CD4-positive, alpha-beta T cell treated with Interleukin-21 for 1 hour (primary cell): ENCODE measurements around the gene UBLCP1.
A peak's percentile ranks its signal among the peaks of the same experiment; 100 is the strongest.
"Not testable (repeated sequence)": the region's sequence is repeated elsewhere in the genome, so short reads cannot be mapped to it uniquely, and the experiment has no call there.

Source experiments
- DNase-seq: peaks from one replicate; pipeline ENCODE4 v3.0.0-alpha.2; 2020

UBLCP1 gene

GRCh38 chr5:159257007-159257406 lies 6.1 kb upstream of the UBLCP1 start:
- no peak for DNase-seq

GRCh38 chr5:159257629-159258283 lies 5.3 kb upstream of the UBLCP1 start:
- DNase-seq = no peak

- no peak for DNase-seq
Observed at GRCh38 chr5:159258361-159258760, 4.7 kb upstream of the UBLCP1 start.

- DNase-seq = not testable (repeated sequence)
Observed at GRCh38 chr5:159260212-159260611, 2.9 kb upstream of the UBLCP1 start.

GRCh38 chr5:159262472-159262858 lies 625 bp upstream of the UBLCP1 start:
- DNase-seq = peak; percentile 26

- DNase-seq = no peak
Observed at GRCh38 chr5:159263569-159263905, 447 bp downstream of the UBLCP1 start.

- not testable (repeated sequence) for DNase-seq
Observed at GRCh38 chr5:159266764-159267163, 3.7 kb downstream of the UBLCP1 start.

GRCh38 chr5:159269723-159270122 lies 6.6 kb downstream of the UBLCP1 start:
- no peak for DNase-seq

GRCh38 chr5:159273923-159274322 lies 10.8 kb downstream of the UBLCP1 start:
- DNase-seq = no peak

- no peak for DNase-seq
Observed at GRCh38 chr5:159274676-159275075, 11.6 kb downstream of the UBLCP1 start.

GRCh38 chr5:159286420-159287035 lies 23.4 kb downstream of the UBLCP1 start:
- DNase-seq = peak; percentile 46

GRCh38 chr5:159290741-159291140 lies 27.7 kb downstream of the UBLCP1 start:
- no peak for DNase-seq

- DNase-seq = no peak
Observed at GRCh38 chr5:159294921-159295320, 31.8 kb downstream of the UBLCP1 start.

- DNase-seq = not testable (repeated sequence)
Observed at GRCh38 chr5:159297300-159297699, 34.2 kb downstream of the UBLCP1 start.

- no peak for DNase-seq
Observed at GRCh38 chr5:159301466-159301865, 38.4 kb downstream of the UBLCP1 start.

GRCh38 chr5:159301929-159302860 lies 39.1 kb downstream of the UBLCP1 start:
- DNase-seq = not testable (repeated sequence)

GRCh38 chr5:159303286-159303685 lies 40.2 kb downstream of the UBLCP1 start:
- DNase-seq = no peak

- no peak for DNase-seq
Observed at GRCh38 chr5:159304961-159305595, 42.0 kb downstream of the UBLCP1 start.

- no peak for DNase-seq
Observed at GRCh38 chr5:159309689-159310433, 46.8 kb downstream of the UBLCP1 start.

GRCh38 chr5:159310511-159310910 lies 47.4 kb downstream of the UBLCP1 start:
- peak; percentile 22 for DNase-seq

- DNase-seq = no peak
Observed at GRCh38 chr5:159311063-159311462, 48.0 kb downstream of the UBLCP1 start.

- DNase-seq = no peak
Observed at GRCh38 chr5:159313197-159313596, 50.1 kb downstream of the UBLCP1 start.
